HFFc6 (cell line): ENCODE measurements around the gene NEDD4. TPM values are rescaled to one million over a fixed set of nuclear protein-coding genes. Genes with fewer than 3 reads are reported as not detected.
"Not testable (repeated sequence)": the region's sequence is repeated elsewhere in the genome, so short reads cannot be mapped to it uniquely, and the experiment has no call there.

Source experiments
- DNase-seq: peaks from one replicate; pipeline ENCODE4 v3.0.0-alpha.2; 2018
- H3K27ac Mint-ChIP-seq: 2 replicates; pipeline ENCODE4 v1.8.0; 2020; ENCODE audit warnings: mild to moderate bottlenecking, mixed read lengths
- H3K27me3 Mint-ChIP-seq: 2 replicates; pipeline ENCODE4 v1.8.0; 2021; ENCODE audit warnings: mild to moderate bottlenecking, moderate library complexity, mixed read lengths; ENCODE audit not compliant: insufficient read depth
- H3K36me3 Mint-ChIP-seq: 2 replicates; pipeline ENCODE4 v1.8.0; 2021; ENCODE audit warnings: low read depth, mixed read lengths
- H3K4me1 Mint-ChIP-seq: 2 replicates; pipeline ENCODE4 v1.8.0; 2020; ENCODE audit warnings: low read depth, mixed read lengths
- H3K4me3 Mint-ChIP-seq: 2 replicates; pipeline ENCODE4 v1.8.0; 2020; ENCODE audit warnings: mild to moderate bottlenecking, moderate library complexity, mixed read lengths
- H3K9me3 Mint-ChIP-seq: 2 replicates; pipeline ENCODE4 v1.8.0; 2020; ENCODE audit warnings: mild to moderate bottlenecking, mixed read lengths
- CTCF ChIP-seq: fragments of 200-600 bp; sonication (generic); IDR thresholded peaks from 2 replicates; pipeline ENCODE4 v1.5.0; 2021; ENCODE audit warnings: antibody characterized with exemption, mild to moderate bottlenecking
- total RNA-seq, 6 experiments: library from RNA; stranded (reverse); fragmentation: NEBNext Ultra II Directional; extraction: Animal tissue kit (Norgen Biotek cat#: 25700); gene quantifications; 2 replicates in 1 of 6; 3 replicates in 5 of 6; pipeline ENCODE4 v1.2.3, GENCODE V29; 2021

Gene NEDD4
- total RNA-seq, 6 experiments from 2014 or later = 27.0 to 37.7 (median 34.0) TPM

- TF ChIP-seq CTCF = no peak
- no peak overlapping the region for H3K4me3 Mint-ChIP-seq
- H3K36me3 Mint-ChIP-seq = peaks cover 26% of the 10 kb centered on the region
- peak overlapping the region; percentile 10 for H3K27ac Mint-ChIP-seq
- peaks cover 2% of the 10 kb centered on the region; the same call in 1 of the 2 replicates for H3K27me3 Mint-ChIP-seq
- no peak for DNase-seq
- peaks cover 25% of the 10 kb centered on the region for H3K4me1 Mint-ChIP-seq
- no peaks in the 10 kb centered on the region for H3K9me3 Mint-ChIP-seq
These were observed 136.8 kb downstream of the NEDD4 start for GRCh38 chr15:55856506-55857164.

GRCh38 chr15:55853134-55853533 is 140.3 kb downstream of the NEDD4 start:
- no peak for TF ChIP-seq CTCF
- H3K27me3 Mint-ChIP-seq = peaks cover 2% of the 10 kb centered on the region; the same call in 1 of the 2 replicates
- no peak overlapping the region for H3K4me3 Mint-ChIP-seq
- no peak for DNase-seq
- peaks cover 13% of the 10 kb centered on the region for H3K36me3 Mint-ChIP-seq
- H3K27ac Mint-ChIP-seq = no peak overlapping the region
- H3K9me3 Mint-ChIP-seq = no peaks in the 10 kb centered on the region
- H3K4me1 Mint-ChIP-seq = peaks cover 10% of the 10 kb centered on the region

GRCh38 chr15:55846116-55846707 is 147.2 kb downstream of the NEDD4 start:
- Mint-ChIP-seq H3K27me3 (no peaks in the 10 kb centered on the region; the same call in 1 of the 2 replicates), H3K4me3 (no peak overlapping the region), H3K27ac (peak overlapping the region; percentile 4), H3K4me1 (peaks cover 13% of the 10 kb centered on the region), H3K9me3 (no peaks in the 10 kb centered on the region), H3K36me3 (peaks cover 34% of the 10 kb centered on the region)
- peak; percentile 83 for DNase-seq
- peak; percentile 94 for TF ChIP-seq CTCF

GRCh38 chr15:55842897-55843296 is 150.5 kb downstream of the NEDD4 start:
- not testable (repeated sequence) for DNase-seq, H3K4me3 Mint-ChIP-seq, H3K9me3 Mint-ChIP-seq, H3K27ac Mint-ChIP-seq, H3K27me3 Mint-ChIP-seq
- Mint-ChIP-seq H3K36me3 (peaks cover 29% of the 10 kb centered on the region), H3K4me1 (peaks cover 13% of the 10 kb centered on the region)

GRCh38 chr15:55835866-55836265 is 157.5 kb downstream of the NEDD4 start:
- Mint-ChIP-seq H3K27ac (no peak overlapping the region), H3K4me3 (no peak overlapping the region), H3K4me1 (no peaks in the 10 kb centered on the region), H3K27me3 (no peaks in the 10 kb centered on the region), H3K36me3 (peaks cover 5% of the 10 kb centered on the region; the same call in 1 of the 2 replicates), H3K9me3 (no peaks in the 10 kb centered on the region)
- DNase-seq = no peak
- no peak for TF ChIP-seq CTCF

GRCh38 chr15:55834331-55834730 is 159.1 kb downstream of the NEDD4 start:
- Mint-ChIP-seq H3K4me3 (no peak overlapping the region), H3K36me3 (peaks cover 11% of the 10 kb centered on the region; the same call in 1 of the 2 replicates), H3K9me3 (no peaks in the 10 kb centered on the region), H3K4me1 (peaks cover 6% of the 10 kb centered on the region; the same call in 1 of the 2 replicates), H3K27ac (peak overlapping the region; percentile 5), H3K27me3 (no peaks in the 10 kb centered on the region)
- no peak for DNase-seq
- no peak for TF ChIP-seq CTCF
